HFFc6 (cell line): ENCODE measurements around the gene KRTAP9-4. TPM values are rescaled to one million over a fixed set of nuclear protein-coding genes. Genes with fewer than 3 reads are reported as not detected.
"Not testable (repeated sequence)": the region's sequence is repeated elsewhere in the genome, so short reads cannot be mapped to it uniquely, and the experiment has no call there.

Experiments
- DNase-seq: peaks from one replicate; pipeline ENCODE4 v3.0.0-alpha.2; 2018
- H3K27ac Mint-ChIP-seq: 2 replicates; pipeline ENCODE4 v1.8.0; 2020; ENCODE audit warnings: mild to moderate bottlenecking, mixed read lengths
- H3K27me3 Mint-ChIP-seq: 2 replicates; pipeline ENCODE4 v1.8.0; 2021; ENCODE audit warnings: mild to moderate bottlenecking, moderate library complexity, mixed read lengths; ENCODE audit not compliant: insufficient read depth
- H3K36me3 Mint-ChIP-seq: 2 replicates; pipeline ENCODE4 v1.8.0; 2021; ENCODE audit warnings: low read depth, mixed read lengths
- H3K4me1 Mint-ChIP-seq: 2 replicates; pipeline ENCODE4 v1.8.0; 2020; ENCODE audit warnings: low read depth, mixed read lengths
- H3K4me3 Mint-ChIP-seq: 2 replicates; pipeline ENCODE4 v1.8.0; 2020; ENCODE audit warnings: mild to moderate bottlenecking, moderate library complexity, mixed read lengths
- H3K9me3 Mint-ChIP-seq: 2 replicates; pipeline ENCODE4 v1.8.0; 2020; ENCODE audit warnings: mild to moderate bottlenecking, mixed read lengths
- long read RNA-seq: library from polyadenylated mRNA; unstranded; transcript quantifications from one replicate; pipeline ENCODE4 v2.0.0, GENCODE V29; 2019
- total RNA-seq, 6 experiments: library from RNA; stranded (reverse); fragmentation: NEBNext Ultra II Directional; extraction: Animal tissue kit (Norgen Biotek cat#: 25700); gene quantifications; 2 replicates in 1 of 6; 3 replicates in 5 of 6; pipeline ENCODE4 v1.2.3, GENCODE V29; 2021
- TF ChIP-seq, protein P1 (sequence below): fragments of 200-600 bp; sonication (generic); IDR thresholded peaks from 2 replicates; pipeline ENCODE4 v1.5.0; 2021; ENCODE audit warnings: antibody characterized with exemption, mild to moderate bottlenecking

The KRTAP9-4 gene, protein sequence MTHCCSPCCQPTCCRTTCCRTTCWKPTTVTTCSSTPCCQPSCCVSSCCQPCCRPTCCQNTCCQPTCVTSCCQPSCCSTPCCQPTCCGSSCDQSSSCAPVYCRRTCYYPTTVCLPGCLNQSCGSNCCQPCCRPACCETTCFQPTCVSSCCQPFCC
- total RNA-seq, result not detected
- long read RNA-seq, result 0 reads

DNA sequence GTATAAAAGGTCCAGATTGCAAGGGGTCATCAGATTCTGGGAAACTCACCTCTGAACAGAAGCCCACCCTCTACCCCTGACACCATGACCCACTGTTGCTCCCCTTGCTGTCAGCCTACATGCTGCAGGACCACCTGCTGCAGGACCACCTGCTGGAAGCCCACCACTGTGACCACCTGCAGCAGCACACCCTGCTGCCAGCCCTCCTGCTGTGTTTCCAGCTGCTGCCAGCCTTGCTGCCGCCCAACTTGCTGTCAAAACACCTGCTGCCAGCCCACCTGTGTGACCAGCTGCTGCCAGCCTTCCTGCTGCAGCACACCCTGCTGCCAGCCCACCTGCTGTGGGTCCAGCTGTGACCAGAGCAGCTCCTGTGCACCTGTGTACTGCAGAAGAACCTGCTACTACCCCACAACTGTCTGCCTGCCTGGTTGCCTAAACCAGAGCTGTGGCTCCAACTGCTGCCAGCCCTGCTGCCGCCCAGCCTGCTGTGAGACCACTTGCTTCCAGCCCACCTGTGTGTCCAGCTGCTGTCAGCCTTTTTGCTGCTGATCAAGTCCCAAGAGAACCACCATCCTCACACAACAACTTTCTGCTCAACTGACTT is at the start of gene KRTAP9-4:
Gene KRTAP9-4, plus strand, starts transcription at position 51 of the 604 bp plus-strand sequence. Its CDS starts 34 bp downstream, at position 85.
- not testable (repeated sequence) for H3K9me3 Mint-ChIP-seq, H3K27me3 Mint-ChIP-seq

DNA sequence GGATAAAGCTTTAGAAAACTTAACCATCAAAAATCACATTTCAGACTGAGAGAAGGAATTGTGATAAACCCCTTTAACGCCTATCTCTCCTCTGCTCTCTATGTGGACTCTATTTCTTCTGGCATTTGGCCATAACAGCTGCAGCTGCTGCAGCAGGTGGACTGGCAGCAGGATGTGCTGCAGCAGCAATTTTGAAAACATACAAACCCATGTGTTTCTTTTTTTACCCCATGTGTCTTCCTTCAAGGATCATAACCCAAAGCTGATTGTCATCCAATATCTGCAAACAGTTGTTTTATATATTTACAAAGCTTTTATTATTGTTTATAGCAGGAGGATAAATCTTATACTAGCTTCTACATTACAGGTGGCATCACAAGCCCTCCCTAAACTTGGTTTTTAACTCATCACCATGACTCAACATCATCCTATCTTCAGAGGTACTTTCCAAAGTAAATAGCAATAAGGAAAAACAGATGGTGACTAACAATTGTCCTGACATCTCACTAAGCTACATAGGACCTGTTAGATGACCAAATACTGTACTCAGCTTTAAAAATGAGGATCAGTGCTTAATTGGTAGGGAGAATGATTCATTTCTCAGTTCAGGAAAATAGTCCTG is 37.5 kb upstream of the KRTAP9-4 start:
- H3K9me3 Mint-ChIP-seq, result no peaks in the 10 kb centered on the region; the same call in 1 of the 2 replicates
- peaks cover 13% of the 10 kb centered on the region for H3K4me1 Mint-ChIP-seq
- H3K27me3 Mint-ChIP-seq, result peaks cover 17% of the 10 kb centered on the region
- H3K36me3 Mint-ChIP-seq, result no peaks in the 10 kb centered on the region
- no peak overlapping the region for H3K27ac Mint-ChIP-seq
- TF ChIP-seq, protein P1, sequence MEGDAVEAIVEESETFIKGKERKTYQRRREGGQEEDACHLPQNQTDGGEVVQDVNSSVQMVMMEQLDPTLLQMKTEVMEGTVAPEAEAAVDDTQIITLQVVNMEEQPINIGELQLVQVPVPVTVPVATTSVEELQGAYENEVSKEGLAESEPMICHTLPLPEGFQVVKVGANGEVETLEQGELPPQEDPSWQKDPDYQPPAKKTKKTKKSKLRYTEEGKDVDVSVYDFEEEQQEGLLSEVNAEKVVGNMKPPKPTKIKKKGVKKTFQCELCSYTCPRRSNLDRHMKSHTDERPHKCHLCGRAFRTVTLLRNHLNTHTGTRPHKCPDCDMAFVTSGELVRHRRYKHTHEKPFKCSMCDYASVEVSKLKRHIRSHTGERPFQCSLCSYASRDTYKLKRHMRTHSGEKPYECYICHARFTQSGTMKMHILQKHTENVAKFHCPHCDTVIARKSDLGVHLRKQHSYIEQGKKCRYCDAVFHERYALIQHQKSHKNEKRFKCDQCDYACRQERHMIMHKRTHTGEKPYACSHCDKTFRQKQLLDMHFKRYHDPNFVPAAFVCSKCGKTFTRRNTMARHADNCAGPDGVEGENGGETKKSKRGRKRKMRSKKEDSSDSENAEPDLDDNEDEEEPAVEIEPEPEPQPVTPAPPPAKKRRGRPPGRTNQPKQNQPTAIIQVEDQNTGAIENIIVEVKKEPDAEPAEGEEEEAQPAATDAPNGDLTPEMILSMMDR, result no peak
- H3K4me3 Mint-ChIP-seq, result no peak overlapping the region
- DNase-seq, result peak; percentile 54

More for the DNA sequence above, at the start of gene KRTAP9-4:
- not testable (repeated sequence) for DNase-seq, H3K27ac Mint-ChIP-seq, H3K4me3 Mint-ChIP-seq, H3K36me3 Mint-ChIP-seq, H3K4me1 Mint-ChIP-seq

DNA sequence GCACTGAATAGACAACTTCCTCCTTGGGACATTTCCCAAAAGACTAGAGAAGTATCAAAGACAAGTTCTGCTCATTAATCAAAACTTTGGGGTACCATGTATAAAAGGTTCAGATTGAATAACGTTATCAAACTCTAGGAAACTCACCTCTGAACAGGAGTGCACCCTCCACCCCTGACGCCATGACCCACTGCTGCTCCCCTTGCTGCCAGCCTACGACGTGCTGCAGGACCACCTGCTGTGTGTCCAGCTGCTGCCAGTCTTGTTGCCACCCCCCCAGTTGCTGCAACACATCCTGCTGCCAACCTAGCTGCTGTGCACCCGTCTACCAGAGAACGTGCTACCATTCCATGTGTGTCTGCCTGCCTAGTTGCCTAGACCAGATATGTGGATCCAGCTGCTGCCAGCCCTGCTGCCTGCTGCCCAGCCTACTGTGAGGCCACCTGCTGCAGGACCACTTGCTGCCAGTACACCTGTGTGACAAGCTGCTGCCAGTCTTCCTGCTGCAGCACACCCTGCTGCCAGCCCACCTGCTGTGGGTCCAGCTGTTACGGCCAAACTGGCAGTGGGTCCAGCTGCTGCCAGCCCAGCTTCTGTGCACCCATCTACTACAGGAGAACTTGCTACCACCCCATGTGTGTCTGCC is 36.8 kb upstream of the KRTAP9-4 start:
- no peak overlapping the region; the same call in 1 of the 2 replicates for H3K27ac Mint-ChIP-seq
- no peaks in the 10 kb centered on the region for H3K36me3 Mint-ChIP-seq
- H3K4me3 Mint-ChIP-seq, result no peak overlapping the region
- DNase-seq, result no peak
- H3K27me3 Mint-ChIP-seq, result peaks cover 18% of the 10 kb centered on the region
- peaks cover 13% of the 10 kb centered on the region for H3K4me1 Mint-ChIP-seq
- H3K9me3 Mint-ChIP-seq, result no peaks in the 10 kb centered on the region; the same call in 1 of the 2 replicates
- TF ChIP-seq, protein P1, result no peak

DNA sequence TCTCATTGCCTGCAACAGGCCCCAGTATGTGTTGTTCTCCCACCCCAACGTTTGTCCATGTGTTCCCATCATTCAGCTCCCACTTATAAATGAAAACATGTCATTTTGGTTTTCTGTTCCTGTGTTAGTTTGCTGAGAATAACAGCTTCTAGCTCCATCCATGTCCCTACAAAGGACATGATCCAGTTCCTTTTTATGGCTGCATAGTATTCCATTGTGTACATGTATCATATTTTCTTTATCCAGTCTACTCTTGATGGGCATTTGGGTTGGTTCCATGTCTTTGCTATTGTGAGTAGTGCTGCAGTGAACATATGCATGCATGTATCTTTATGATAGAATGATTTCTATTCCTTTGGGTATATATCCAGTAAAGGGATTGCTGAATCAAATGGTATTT is 33.8 kb upstream of the KRTAP9-4 start:
- peaks cover 12% of the 10 kb centered on the region for H3K36me3 Mint-ChIP-seq
- peaks cover 12% of the 10 kb centered on the region for H3K9me3 Mint-ChIP-seq
- H3K4me3 Mint-ChIP-seq, result no peak overlapping the region
- DNase-seq, result no peak
- H3K27me3 Mint-ChIP-seq, result peaks cover 11% of the 10 kb centered on the region
- H3K27ac Mint-ChIP-seq, result no peak overlapping the region
- TF ChIP-seq, protein P1, result no peak
- peaks cover 13% of the 10 kb centered on the region for H3K4me1 Mint-ChIP-seq

DNA sequence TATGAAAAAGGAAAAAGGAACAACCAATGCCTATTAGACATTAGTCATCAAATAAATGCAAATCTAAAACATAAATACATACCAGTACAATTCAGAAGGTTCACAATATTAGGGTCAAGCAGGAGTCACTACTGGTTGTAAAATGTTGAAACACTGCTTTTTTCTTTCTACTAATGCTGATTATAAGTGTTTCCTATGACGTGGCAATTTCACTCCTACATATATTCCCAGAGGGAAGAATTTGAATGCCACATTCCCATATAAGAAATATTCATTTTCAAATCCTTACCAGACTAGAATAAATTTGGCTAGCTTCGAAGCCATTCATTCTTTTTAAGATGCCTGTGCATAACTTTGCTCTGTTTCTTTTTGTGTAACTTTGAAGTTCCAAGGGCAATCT is 25.7 kb upstream of the KRTAP9-4 start:
- no peak for DNase-seq
- H3K27ac Mint-ChIP-seq, result no peak overlapping the region

More for the DNA sequence above, 25.7 kb upstream of the KRTAP9-4 start:
- Mint-ChIP-seq H3K4me1 (0 out of 2 replicates have a peak, but pooled peaks cover 8% of the 10 kb centered on the region), H3K9me3 (peaks cover 13% of the 10 kb centered on the region), H3K27me3 (peaks cover 7% of the 10 kb centered on the region), H3K4me3 (no peak overlapping the region), H3K36me3 (peaks cover 15% of the 10 kb centered on the region)
- TF ChIP-seq, protein P1, result no peak
